ENCODE data around the gene CDH5. TPM values are rescaled to one million over a fixed set of nuclear protein-coding genes. Genes with fewer than 3 reads are reported as not detected.
A peak's percentile ranks its signal among the peaks of the same experiment; 100 is the strongest.

The CDH5 gene
- polyA plus RNA-seq, 1 experiment = not detected

- no peak overlapping the region for H3K4me3 ChIP-seq (ENCODE audit: low read depth, low read length)
- POLR2A ChIA-PET = no interaction called here
- DNase-seq (ENCODE audit: low read depth) = peak; percentile 37
- no peaks in the 10 kb centered on the region for H3K36me3 ChIP-seq (ENCODE audit: control insufficient read depth, insufficient read depth, low read length)
- TF ChIP-seq, protein P1, sequence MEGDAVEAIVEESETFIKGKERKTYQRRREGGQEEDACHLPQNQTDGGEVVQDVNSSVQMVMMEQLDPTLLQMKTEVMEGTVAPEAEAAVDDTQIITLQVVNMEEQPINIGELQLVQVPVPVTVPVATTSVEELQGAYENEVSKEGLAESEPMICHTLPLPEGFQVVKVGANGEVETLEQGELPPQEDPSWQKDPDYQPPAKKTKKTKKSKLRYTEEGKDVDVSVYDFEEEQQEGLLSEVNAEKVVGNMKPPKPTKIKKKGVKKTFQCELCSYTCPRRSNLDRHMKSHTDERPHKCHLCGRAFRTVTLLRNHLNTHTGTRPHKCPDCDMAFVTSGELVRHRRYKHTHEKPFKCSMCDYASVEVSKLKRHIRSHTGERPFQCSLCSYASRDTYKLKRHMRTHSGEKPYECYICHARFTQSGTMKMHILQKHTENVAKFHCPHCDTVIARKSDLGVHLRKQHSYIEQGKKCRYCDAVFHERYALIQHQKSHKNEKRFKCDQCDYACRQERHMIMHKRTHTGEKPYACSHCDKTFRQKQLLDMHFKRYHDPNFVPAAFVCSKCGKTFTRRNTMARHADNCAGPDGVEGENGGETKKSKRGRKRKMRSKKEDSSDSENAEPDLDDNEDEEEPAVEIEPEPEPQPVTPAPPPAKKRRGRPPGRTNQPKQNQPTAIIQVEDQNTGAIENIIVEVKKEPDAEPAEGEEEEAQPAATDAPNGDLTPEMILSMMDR (IDR thresholded peaks at IDR 0.05; ENCODE audit: insufficient read depth, low read depth, low read length) = no peak
- CTCF ChIA-PET = interaction anchor here (1.4 to 1.5 kb wide), 2 partner anchors 26 to 37 kb away, joined by 5 to 6 read pairs; no protein-coding TSS in a partner anchor
- no peaks in the 10 kb centered on the region; the same call in none of the 2 replicates for H3K27me3 ChIP-seq (ENCODE audit: control insufficient read depth, insufficient read depth, low read length)
Measured at GRCh38 chr16:66382171-66382965, 15.9 kb downstream of the CDH5 start.

DNA sequence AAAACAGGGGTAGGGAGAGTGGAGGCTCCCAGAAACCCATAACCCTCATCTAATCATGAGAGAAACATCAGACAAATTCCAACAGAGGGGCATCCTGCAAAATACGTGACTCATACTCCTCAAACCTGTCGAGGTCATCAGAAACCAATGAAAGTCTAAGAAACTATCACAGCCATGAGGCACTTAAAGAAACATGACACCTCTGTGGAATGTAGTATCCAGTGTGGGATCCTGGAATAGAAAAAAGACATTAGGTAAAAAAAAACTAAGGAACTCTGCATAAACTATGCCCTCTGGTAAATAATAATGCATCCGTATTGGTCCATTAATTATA, 16.4 kb downstream of the CDH5 start:
- Histone ChIP-seq H3K27me3 (ENCODE audit: control insufficient read depth, insufficient read depth, low read length) (no peaks in the 10 kb centered on the region; the same call in 1 of the 2 replicates), H3K4me3 (ENCODE audit: low read depth, low read length) (no peak overlapping the region), H3K36me3 (ENCODE audit: control insufficient read depth, insufficient read depth, low read length) (no peaks in the 10 kb centered on the region)
- CTCF ChIA-PET = no interaction called here
- TF ChIP-seq, protein P1 (IDR thresholded peaks at IDR 0.05; ENCODE audit: insufficient read depth, low read depth, low read length) = no peak
- POLR2A ChIA-PET = no interaction called here
- peak; percentile 31 for DNase-seq (ENCODE audit: low read depth)

DNA sequence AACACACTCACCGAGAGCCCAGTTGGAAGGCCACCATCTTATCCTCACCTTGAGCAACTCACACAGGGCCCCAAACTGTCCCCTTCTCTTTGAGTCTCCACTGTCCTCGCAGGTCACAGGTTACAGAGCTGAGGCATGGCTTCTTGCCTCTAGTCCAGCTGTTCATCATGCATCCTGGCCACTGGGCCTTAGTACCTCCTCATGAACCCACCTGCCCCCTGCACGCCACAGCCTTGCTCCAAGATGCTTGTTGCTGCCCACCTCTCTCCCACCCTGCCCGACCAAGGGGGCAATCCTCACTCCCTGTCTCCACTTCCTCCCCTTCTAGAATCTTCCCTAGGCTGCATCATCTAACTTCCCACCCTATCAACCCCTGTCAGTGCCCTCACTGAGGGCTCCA, 17.1 kb downstream of the CDH5 start:
- H3K4me3 ChIP-seq (ENCODE audit: low read depth, low read length) = no peak overlapping the region
- TF ChIP-seq, protein P1 (IDR thresholded peaks at IDR 0.05; ENCODE audit: insufficient read depth, low read depth, low read length) = no peak
- H3K36me3 ChIP-seq (ENCODE audit: control insufficient read depth, insufficient read depth, low read length) = no peaks in the 10 kb centered on the region
- ChIA-PET CTCF (no interaction called here), POLR2A (interaction anchor here (0.6 kb wide), 1 partner anchor 281 kb away, joined by 3 read pairs; no protein-coding TSS in a partner anchor)
- DNase-seq (ENCODE audit: low read depth) = no peak
- H3K27me3 ChIP-seq (ENCODE audit: control insufficient read depth, insufficient read depth, low read length) = no peaks in the 10 kb centered on the region; the same call in 1 of the 2 replicates

DNA sequence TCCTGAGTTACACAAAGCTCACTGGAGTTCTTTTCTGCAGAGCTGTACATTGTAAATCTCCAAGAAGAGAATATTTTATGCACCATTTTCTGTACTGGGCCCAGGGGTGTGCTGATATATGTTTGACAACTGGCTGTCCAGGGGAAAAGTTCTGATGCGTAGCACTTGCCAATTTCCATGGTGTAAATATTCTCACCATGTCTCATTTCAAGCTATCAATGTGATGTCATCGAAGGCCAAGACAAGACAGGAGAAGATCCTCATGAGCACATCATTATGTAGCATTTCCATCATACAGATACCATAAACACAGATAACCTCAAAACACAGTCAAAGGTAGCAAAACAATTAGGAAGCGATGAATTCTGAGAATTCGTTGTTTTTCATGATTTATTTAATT, 18.9 kb downstream of the CDH5 start:
- TF ChIP-seq, protein P1 (IDR thresholded peaks at IDR 0.05; ENCODE audit: insufficient read depth, low read depth, low read length) = no peak
- no peak for DNase-seq (ENCODE audit: low read depth)
- ChIA-PET CTCF (interaction anchor here (0.9 kb wide), 1 partner anchor 20 kb away, joined by 3 read pairs; no protein-coding TSS in a partner anchor), POLR2A (no interaction called here)
- H3K36me3 ChIP-seq (ENCODE audit: control insufficient read depth, insufficient read depth, low read length) = no peaks in the 10 kb centered on the region
- H3K27me3 ChIP-seq (ENCODE audit: control insufficient read depth, insufficient read depth, low read length) = no peaks in the 10 kb centered on the region; the same call in 1 of the 2 replicates
- no peak overlapping the region for H3K4me3 ChIP-seq (ENCODE audit: low read depth, low read length)

GRCh38 chr16:66386629-66387622, 20.4 kb downstream of the CDH5 start:
- no peak for DNase-seq (ENCODE audit: low read depth)
- no peak overlapping the region for H3K4me3 ChIP-seq (ENCODE audit: low read depth, low read length)
- ChIA-PET POLR2A (no interaction called here), CTCF (no interaction called here)
- H3K36me3 ChIP-seq (ENCODE audit: control insufficient read depth, insufficient read depth, low read length) = no peaks in the 10 kb centered on the region
- TF ChIP-seq, protein P1 (IDR thresholded peaks at IDR 0.05; ENCODE audit: insufficient read depth, low read depth, low read length) = no peak
- H3K27me3 ChIP-seq (ENCODE audit: control insufficient read depth, insufficient read depth, low read length) = no peaks in the 10 kb centered on the region; the same call in 1 of the 2 replicates
